Activated CD4-positive, alpha-beta T cell treated with anti-CD3 and anti-CD28 coated beads, Interleukin-2, amount 50 U/mL, for 48 hours (primary cell): ENCODE results near the gene OR8H2.
"Not testable (repeated sequence)": the region's sequence is repeated elsewhere in the genome, so short reads cannot be mapped to it uniquely, and the experiment has no call there.

Experiments
- DNase-seq, 2 experiments: peaks; one replicate each; pipeline ENCODE4 v3.0.0-alpha.2; 2020

The OR8H2 gene, protein sequence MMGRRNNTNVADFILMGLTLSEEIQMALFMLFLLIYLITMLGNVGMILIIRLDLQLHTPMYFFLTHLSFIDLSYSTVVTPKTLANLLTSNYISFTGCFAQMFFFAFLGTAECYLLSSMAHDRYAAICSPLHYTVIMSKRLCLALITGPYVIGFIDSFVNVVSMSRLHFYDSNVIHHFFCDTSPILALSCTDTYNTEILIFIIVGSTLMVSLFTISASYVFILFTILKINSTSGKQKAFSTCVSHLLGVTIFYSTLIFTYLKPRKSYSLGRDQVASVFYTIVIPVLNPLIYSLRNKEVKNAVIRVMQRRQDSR

DNA sequence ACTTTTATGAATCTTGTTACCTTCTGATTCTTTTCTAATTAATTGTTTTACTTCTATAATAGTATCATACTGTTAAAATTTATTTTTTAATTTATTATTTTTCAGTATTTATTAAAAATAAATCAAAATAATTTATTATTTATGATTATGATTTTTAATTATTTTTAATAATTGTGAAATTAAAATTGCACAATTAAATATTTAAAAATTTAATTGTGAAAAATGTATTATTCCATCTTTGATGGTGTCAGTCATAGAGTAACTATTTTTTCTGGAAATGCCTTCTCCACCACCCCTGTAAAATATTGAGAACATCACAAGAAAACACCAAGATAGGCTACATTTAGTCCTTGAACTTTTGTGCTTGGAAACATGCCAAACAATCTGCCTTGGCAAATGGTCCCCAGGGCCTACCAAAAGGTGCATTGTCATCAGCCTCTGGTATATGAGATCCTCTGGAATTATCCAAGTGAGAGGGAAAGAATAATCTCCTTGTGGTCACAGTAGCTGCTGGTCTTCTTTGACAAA lies at the start of gene OR8H2:
Gene OR8H2 (plus strand): TSS at position 478 of the 528 bp plus-strand sequence. CDS start 1,356 bp downstream, outside the sequence.
- DNase-seq = no peak

DNA sequence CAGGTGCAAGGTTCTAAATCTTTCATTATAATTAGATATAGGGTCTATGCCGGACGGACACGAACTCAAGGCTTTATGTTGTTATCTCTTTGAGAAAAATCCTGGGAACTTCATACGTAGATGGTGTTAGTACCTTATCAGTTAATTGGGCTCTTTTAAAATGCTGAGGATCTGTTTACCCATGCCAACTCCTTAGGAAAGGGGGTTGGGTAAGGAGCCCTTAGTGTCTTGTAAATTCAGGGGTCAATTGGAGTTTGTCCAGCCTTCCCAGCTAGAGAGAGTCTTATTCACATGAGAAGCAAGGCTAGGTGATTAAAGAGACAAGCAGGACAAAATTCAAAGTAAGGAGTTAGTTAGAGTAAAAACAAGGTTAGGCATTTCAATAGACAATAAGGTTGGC lies 47.1 kb upstream of the OR8H2 start:
- DNase-seq = not testable (repeated sequence)

DNA sequence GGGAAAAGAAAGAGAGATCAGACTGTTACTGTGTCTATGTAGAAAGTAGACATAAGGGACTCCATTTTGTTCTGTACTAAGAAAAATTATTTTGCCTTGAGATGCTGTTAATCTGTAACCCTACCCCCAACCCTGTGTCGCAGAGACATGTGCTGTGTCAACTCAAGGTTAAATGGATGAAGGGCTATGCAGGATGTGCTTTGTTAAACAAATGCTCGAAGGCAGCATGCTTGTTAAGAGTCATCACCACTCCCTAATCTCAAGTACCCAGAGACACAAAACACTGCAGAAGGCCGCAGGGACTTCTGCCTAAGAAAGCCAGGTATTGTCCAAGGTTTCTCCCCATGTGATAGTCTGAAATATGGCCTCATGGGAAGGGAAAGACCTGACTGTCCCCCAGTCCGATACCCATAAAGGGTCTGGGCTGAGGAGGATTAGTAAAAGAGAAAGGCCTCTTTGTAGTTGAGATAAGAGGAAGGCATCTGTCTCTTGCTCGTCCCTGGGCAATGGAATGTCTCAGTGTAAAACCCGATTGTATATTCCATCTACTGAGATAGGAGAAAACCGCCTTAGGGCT lies 45.7 kb upstream of the OR8H2 start:
- not testable (repeated sequence) for DNase-seq

DNA sequence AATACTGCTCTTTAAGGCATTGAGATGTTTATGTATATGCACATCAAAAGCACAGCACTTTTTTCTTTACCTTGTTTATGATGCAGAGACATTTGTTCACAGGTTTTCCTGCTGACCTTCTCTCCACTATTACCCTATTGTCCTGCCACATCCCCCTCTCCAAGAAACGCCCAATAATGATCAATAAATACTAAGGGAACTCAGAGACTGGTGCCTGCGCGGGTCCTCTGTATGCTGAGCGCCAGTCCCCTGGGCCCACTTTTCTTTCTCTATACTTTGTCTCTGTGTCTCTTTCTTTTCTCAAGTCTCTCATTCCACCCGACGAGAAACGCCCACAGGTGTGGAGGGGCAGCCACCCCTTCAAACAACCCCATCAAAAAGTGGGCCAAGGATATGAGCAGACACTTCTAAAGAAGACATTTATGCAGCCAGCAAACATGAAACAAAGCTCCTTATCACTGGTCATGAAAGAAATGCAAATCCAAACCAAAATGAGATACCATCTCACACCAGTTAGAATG lies 45.2 kb upstream of the OR8H2 start:
- DNase-seq = not testable (repeated sequence)

DNA sequence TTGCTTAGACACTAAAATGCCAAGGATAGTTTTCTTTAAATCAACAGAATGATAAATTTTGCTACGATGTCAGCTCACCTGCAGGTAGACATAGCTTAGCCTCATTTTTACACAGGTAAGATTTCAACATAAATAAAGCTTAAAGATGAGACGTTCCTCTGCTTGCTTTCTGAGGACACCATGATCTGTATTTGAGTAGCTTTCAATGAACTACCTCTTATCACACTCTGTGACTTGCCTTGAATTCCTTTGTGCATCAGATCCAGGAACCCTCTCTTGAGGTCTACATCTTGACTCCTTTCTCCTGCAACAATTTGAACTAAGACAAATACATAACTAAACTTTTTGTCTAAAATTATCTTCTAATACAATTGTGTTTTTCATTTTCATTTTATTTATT lies 36.5 kb upstream of the OR8H2 start:
- DNase-seq = no peak

DNA sequence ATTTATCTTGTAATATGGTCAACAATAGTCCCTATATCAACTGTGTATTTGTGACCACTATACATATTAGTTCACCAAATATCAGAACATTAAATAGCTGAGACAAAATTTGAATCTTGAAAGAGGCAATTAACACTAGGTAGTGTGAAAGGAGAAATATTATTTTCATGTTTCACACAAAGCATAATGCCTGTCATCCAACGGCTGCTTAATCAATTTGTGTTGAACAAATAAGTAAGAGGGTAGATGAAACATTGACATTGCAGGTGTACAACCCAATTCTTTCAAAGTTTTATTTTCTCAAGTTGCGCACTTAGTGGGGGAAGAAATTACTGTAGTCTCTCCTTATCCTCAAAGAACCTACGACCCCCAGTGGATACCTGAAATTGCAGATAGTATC lies 13.8 kb upstream of the OR8H2 start:
- DNase-seq = no peak

DNA sequence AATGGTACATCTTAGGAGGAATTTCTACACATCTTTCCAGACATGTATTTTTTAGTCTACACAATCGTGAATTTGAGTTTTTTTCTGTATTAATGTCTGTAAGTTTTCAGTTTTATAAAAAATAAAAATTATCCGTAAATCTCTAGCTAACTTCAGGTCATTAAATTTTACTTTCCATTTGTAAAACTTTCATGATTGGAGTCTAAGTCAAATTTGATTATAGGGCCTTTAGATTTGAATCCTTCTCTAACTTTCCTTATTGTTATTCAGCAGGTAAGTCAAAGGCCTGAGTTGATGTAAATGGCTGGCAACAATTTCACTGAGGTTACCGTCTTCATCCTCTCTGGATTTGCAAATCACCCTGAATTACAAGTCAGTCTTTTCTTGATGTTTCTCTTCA lies 10.5 kb upstream of the OR8H2 start, which contains the start of gene OR8I2:
Gene OR8I2 (plus strand): TSS at position 301 of the 400 bp plus-strand sequence. CDS start 0 bp downstream, at position 301.
- no peak for DNase-seq

DNA sequence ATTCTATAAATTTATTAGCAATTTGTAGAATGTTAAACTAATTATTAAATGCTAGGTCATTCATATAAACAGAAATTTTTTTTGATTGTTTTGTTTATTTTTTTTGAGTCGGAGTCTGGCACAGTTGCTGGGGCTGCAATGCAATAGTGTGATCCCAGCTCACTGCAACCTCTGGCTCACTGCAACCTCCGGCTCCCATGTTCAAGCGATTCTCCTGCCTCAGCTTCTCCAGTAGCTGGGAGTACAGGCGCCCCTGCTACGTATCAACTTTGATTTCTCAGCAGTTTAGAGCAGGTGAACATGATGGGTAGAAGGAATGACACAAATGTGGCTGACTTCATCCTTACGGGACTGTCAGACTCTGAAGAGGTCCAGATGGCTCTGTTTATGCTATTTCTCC lies 18.6 kb downstream of the OR8H2 start, which contains the start of gene OR8H3:
Gene OR8H3 (plus strand): TSS at position 301 of the 400 bp plus-strand sequence. CDS start 0 bp downstream, at position 301.
- no peak for DNase-seq

DNA sequence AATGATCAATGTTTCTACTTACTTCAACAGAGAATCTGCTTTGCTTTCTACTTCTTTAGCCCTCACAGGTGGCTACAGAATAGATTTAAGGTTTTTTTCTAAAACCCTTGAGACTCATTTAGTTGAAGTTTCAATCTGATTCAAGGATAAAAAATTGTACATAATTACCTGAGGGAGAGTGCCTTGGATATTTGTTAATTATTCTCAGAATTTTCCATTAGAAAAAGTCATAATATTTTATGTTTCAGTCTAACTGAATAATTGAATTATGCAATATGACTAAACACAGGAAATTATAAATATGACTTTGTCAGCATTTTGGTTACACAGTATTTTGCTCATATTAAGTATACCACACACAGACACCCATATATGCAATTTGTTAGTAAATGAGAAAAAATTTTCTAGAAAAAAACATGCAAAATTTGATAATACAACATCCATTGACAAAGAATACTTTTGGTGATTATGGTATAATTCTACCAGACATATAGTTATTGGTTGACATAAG lies 36.7 kb downstream of the OR8H2 start, which contains the start of gene OR8J3:
Gene OR8J3 (minus strand): TSS at position 51 of the 511 bp plus-strand sequence. CDS start 2,483 bp downstream, outside the sequence.
- no peak for DNase-seq

DNA sequence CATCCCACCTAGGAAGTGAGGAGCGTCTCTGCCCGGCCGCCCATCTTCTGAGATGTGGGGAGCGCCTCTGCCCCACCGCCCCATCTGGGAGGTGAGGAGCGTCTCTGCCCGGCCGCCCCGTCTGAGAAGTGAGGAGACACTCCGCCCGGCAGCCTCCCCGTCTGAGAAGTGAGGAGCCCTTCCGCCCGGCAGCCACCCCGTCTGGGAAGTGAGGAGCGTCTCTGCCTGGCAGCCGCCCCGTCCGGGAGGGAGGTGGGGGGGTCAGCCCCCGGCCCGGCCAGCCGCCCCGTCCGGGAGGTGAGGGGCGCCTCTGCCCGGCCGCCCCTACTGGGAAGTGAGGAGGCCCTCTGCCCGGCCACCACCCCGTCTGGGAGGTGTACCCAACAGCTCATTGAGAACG lies 40.2 kb downstream of the OR8H2 start:
- DNase-seq = not testable (repeated sequence)

DNA sequence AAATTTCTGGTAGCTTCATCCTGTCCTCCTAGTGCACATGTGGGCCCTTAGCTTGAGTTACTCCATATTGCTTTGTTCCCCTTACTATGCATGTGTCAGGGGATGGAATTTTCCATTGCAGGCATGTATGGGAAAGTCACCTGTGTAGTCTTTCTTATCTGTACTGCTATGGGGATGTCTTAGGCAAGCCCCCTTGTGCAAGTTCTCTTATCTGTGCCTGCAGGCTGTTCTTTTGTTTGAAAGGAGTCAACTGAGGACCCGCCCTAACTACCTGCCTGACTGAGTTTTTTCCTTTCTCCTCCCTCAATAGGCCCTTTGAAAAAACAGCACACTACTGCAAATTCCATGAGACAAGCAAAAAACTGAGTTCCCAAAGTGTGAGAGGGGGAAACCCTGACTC lies 47.9 kb downstream of the OR8H2 start:
- no peak for DNase-seq

DNA sequence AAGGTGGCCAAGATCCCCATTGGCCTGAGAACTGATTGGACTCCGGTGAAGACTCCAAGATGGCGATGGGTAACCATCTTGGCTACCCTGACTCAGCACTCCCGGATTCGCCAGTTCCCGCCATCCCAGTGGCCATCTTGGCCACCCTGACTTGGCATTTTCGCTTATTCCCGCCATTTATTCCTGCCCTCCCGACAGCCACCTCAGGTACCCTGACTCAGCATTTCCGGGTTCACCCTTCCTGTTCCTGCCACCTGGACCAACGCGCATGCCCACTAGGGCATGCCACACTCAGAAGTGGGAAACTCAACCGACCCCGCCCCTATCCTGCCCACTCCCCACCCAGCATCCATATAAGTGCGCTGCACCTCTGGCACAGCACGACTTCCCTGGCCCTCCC lies 48.8 kb downstream of the OR8H2 start:
- no peak for DNase-seq
